Liver (tissue), 9 donors: ENCODE data around the gene PYGO2. TPM values are rescaled to one million over a fixed set of nuclear protein-coding genes. Genes with fewer than 3 reads are reported as not detected.

Source experiments
- DNase-seq: peaks from one replicate; pipeline ENCODE4 v3.0.0-alpha.2; 2017; ENCODE audit warnings: low spot score
- H3K27ac ChIP-seq, 2 donors: one replicate each; pipeline ENCODE4 v1.7.0; 2013; ENCODE audit warnings: inconsistent platforms in 2 of 2, low read length in 2 of 2, control low read depth in 1 of 2, low read depth in 1 of 2, mild to moderate bottlenecking in 1 of 2
- H3K27me3 ChIP-seq, 4 donors: one replicate each; pipeline versions ENCODE4 v1.6.1 to v1.7.0; 2013; ENCODE audit warnings: low read length in 3 of 4, inconsistent platforms in 1 of 4, mild to moderate bottlenecking in 1 of 4, moderate library complexity in 1 of 4; ENCODE audit not compliant: control insufficient read depth in 4 of 4, insufficient read depth in 4 of 4
- H3K36me3 ChIP-seq, 4 donors: one replicate each; pipeline versions ENCODE4 v1.6.1 to v1.7.0; 2013; ENCODE audit warnings: low read length in 3 of 4, mild to moderate bottlenecking in 3 of 4, low read depth in 1 of 4, moderate library complexity in 1 of 4; ENCODE audit not compliant: control insufficient read depth in 4 of 4, insufficient read depth in 3 of 4
- H3K4me1 ChIP-seq, 4 donors: one replicate each; pipeline versions ENCODE4 v1.6.1 to v1.7.0; 2013; ENCODE audit warnings: low read length in 3 of 4, mild to moderate bottlenecking in 3 of 4, moderate library complexity in 1 of 4; ENCODE audit not compliant: control insufficient read depth in 4 of 4, insufficient read depth in 4 of 4
- H3K4me3 ChIP-seq, 3 donors: one replicate each; pipeline versions ENCODE4 v1.6.1 to v1.7.0; 2013; ENCODE audit warnings: low read length in 3 of 3, control low read depth in 1 of 3, low read depth in 1 of 3, mild to moderate bottlenecking in 1 of 3
- H3K9ac ChIP-seq, 2 donors: one replicate each; pipeline ENCODE4 v1.7.0; 2013; ENCODE audit warnings: low read length in 2 of 2, mild to moderate bottlenecking in 2 of 2, moderate library complexity in 2 of 2, control low read depth in 1 of 2, low read depth in 1 of 2
- H3K9me3 ChIP-seq, 4 donors: one replicate each; pipeline versions ENCODE4 v1.6.1 to v1.7.0; 2013; ENCODE audit warnings: low read length in 3 of 4; ENCODE audit not compliant: control insufficient read depth in 4 of 4
- ATF3 ChIP-seq: IDR thresholded peaks from 2 replicates; pipeline ENCODE4 v1.6.1; 2016; ENCODE audit warnings: antibody characterized with exemption
- CTCF ChIP-seq: fragments of 150-350 bp; IDR thresholded peaks from 2 replicates; pipeline ENCODE4 v1.5.1; 2017; ENCODE audit warnings: improper control_type of control experiment, low read depth, low read length; ENCODE audit not compliant: missing input control
- EGR1 ChIP-seq, 2 donors: IDR thresholded peaks; 2 replicates each; pipeline ENCODE4 v1.6.1; 2016 to 2018; ENCODE audit warnings: antibody characterized with exemption in 2 of 2, low read depth in 2 of 2
- FOXA1 ChIP-seq: IDR thresholded peaks from 2 replicates; pipeline ENCODE4 v1.6.1; 2016; ENCODE audit warnings: antibody characterized with exemption
- FOXA2 ChIP-seq: IDR thresholded peaks from 2 replicates; pipeline ENCODE4 v1.6.1; 2016; ENCODE audit warnings: antibody characterized with exemption
- HNF4A ChIP-seq, 2 donors: conservative IDR thresholded peaks; 2 replicates each; pipeline ENCODE4 v1.6.1; 2016; ENCODE audit warnings: antibody characterized with exemption in 2 of 2, mild to moderate bottlenecking in 2 of 2
- JUND ChIP-seq, 2 donors: IDR thresholded peaks; 2 replicates each; pipeline ENCODE4 v1.6.1; 2016; ENCODE audit warnings: antibody characterized with exemption in 2 of 2
- MAX ChIP-seq: IDR thresholded peaks from 2 replicates; pipeline ENCODE4 v1.6.1; 2016; ENCODE audit warnings: antibody characterized with exemption
- NR2F2 ChIP-seq: IDR thresholded peaks from 2 replicates; pipeline ENCODE4 v1.6.1; 2016; ENCODE audit warnings: antibody characterized with exemption
- RAD21 ChIP-seq, 2 donors: IDR thresholded peaks; 2 replicates each; pipeline ENCODE4 v1.6.1; 2016; ENCODE audit warnings: antibody characterized with exemption in 2 of 2, mild to moderate bottlenecking in 2 of 2
- REST ChIP-seq: IDR thresholded peaks from 2 replicates; pipeline ENCODE4 v1.6.1; 2016; ENCODE audit warnings: antibody characterized with exemption, mild to moderate bottlenecking
- SP1 ChIP-seq: IDR thresholded peaks from 2 replicates; pipeline ENCODE4 v1.6.1; 2018; ENCODE audit warnings: antibody characterized with exemption, mild to moderate bottlenecking
- TAF1 ChIP-seq: conservative IDR thresholded peaks from 2 replicates; pipeline ENCODE4 v1.6.1; 2016; ENCODE audit warnings: antibody characterized with exemption, mild to moderate bottlenecking
- YY1 ChIP-seq: IDR thresholded peaks from 2 replicates; pipeline ENCODE4 v1.6.1; 2016; ENCODE audit warnings: antibody characterized with exemption, mild to moderate bottlenecking
- ZBTB33 ChIP-seq: IDR thresholded peaks from 2 replicates; pipeline ENCODE4 v1.6.1; 2016; ENCODE audit warnings: antibody characterized with exemption
- WGBS: extraction: QIAGEN DNeasy Blood & Tissue Kit; methylation state at CpG from one replicate; pipeline ENCODE4 v1.1.7; 2013; 5-methylcytosine and 5-hydroxymethylcytosine counted together
- polyA plus RNA-seq, 2 donors: library from polyadenylated mRNA; stranded (reverse) in 1 of 2; unstranded in 1 of 2; fragments of 200-250 nt in 1 of 2; fragments of >200 nt in 1 of 2; fragmentation: Nextera tagmentation in 1 of 2; extraction: Ambion mirVana in 1 of 2; gene quantifications; one replicate each; pipeline versions ENCODE4 v1.2.1 to v1.2.3, GENCODE V29; 2013 to 2015
- total RNA-seq, 2 donors: library from RNA; depleted of rRNA; stranded (reverse); fragments of >200 nt; gene quantifications; one replicate each; pipeline ENCODE4 v1.2.3, GENCODE V29; 2014
- donor health status: healthy.
- donor health status: healthy.
- donor health status: healthy.
- donor health status: healthy.
- donor health status: healthy.

Gene PYGO2
- total and polyA plus RNA-seq, 4 donors, result 5.0 to 8.2 (median 7.0) TPM

- Histone ChIP-seq H3K9me3 (no peaks in the 10 kb centered on the region), H3K27me3 (no peaks in the 10 kb centered on the region), H3K9ac (peak overlapping the region; percentile 51 to 78), H3K4me3 (no peak overlapping the region), H3K27ac (peak overlapping the region; percentile 60 to 73), H3K4me1 (peaks cover 6 to 46% (median 23%) of the 10 kb centered on the region in 4 donors), H3K36me3 (peaks cover 0 to 13% (median 1%) of the 10 kb centered on the region in 4 donors)
- peak; percentile 67 for TF ChIP-seq CTCF
- no peak for TF ChIP-seq NR2F2
- TF ChIP-seq FOXA2, result no peak
- peak; percentile 80 to 82 for TF ChIP-seq RAD21 (IDR thresholded peaks at IDR 0.05)
- TF ChIP-seq HNF4A (conservative IDR thresholded peaks at IDR 0.05), result no peak
- TF ChIP-seq TAF1, result no peak
- no peak for TF ChIP-seq ZBTB33
- no peak for TF ChIP-seq YY1
- DNase-seq, result peak; percentile 56
- WGBS, result 50% methylated on average over 6 of the region's 6 CpGs
These were observed 17.8 kb downstream of the PYGO2 start for GRCh38 chr1:154943649-154944400.

- WGBS, result 65% methylated on average over 5 of the region's 5 CpGs
- no peak for DNase-seq
- Histone ChIP-seq H3K4me1 (peaks cover 6 to 55% (median 31%) of the 10 kb centered on the region in 4 donors), H3K9me3 (no peaks in the 10 kb centered on the region), H3K27me3 (no peaks in the 10 kb centered on the region), H3K4me3 (no peak overlapping the region), H3K27ac (no peak overlapping the region), H3K36me3 (no peaks in the 10 kb centered on the region), H3K9ac (no peak overlapping the region)
- TF ChIP-seq CTCF (no peak), FOXA2 (no peak), SP1 (no peak), FOXA1 (no peak), HNF4A (conservative IDR thresholded peaks at IDR 0.05) (no peak), NR2F2 (no peak), ATF3 (no peak), TAF1 (no peak), EGR1 (IDR thresholded peaks at IDR 0.05; ENCODE audit: low read depth in 2 of 2) (no peak), MAX (no peak), REST (no peak), YY1 (no peak), JUND (IDR thresholded peaks at IDR 0.05) (no peak)
These were observed 20.1 kb downstream of the PYGO2 start for GRCh38 chr1:154941333-154942013.
